Omental fat pad (tissue), 4 donors: ENCODE data around the gene PAFAH2. TPM values are rescaled to one million over a fixed set of nuclear protein-coding genes. Genes with fewer than 3 reads are reported as not detected.
A peak's percentile ranks its signal among the peaks of the same experiment; 100 is the strongest.

Experiments used
- ATAC-seq: fragments of 150-250 bp; one replicate; pipeline ENCODE4 v1.9.1; 2016; ENCODE audit warnings: mild to moderate bottlenecking, moderate library complexity; ENCODE audit not compliant: low FRiP score
- DNase-seq: peaks from one replicate; pipeline ENCODE4 v3.0.0-alpha.2; 2019; ENCODE audit warnings: low spot score
- CTCF ChIP-seq, 3 donors: fragments of 450-650 bp; IDR thresholded peaks; one replicate each; pipeline ENCODE4 v1.5.1; 2016 to 2017; ENCODE audit warnings: antibody characterized with exemption in 3 of 3, mild to moderate bottlenecking in 3 of 3, moderate library complexity in 2 of 3
- total RNA-seq, 4 donors: library from RNA; depleted of rRNA; stranded (reverse); fragments of >200 nt; gene quantifications; one replicate each; pipeline ENCODE4 v1.1.0, GENCODE V29; 2016

PAFAH2 gene
- total RNA-seq, 4 donors from 2014 or later: 5.3 to 9.8 (median 8.2) TPM

- no peak for TF ChIP-seq CTCF (IDR thresholded peaks at IDR 0.05)
- ATAC-seq (no peak), DNase-seq (no peak)
Measured at GRCh38 chr1:25999041-25999800, 1.4 kb upstream of the PAFAH2 start.

- no peak for TF ChIP-seq CTCF (IDR thresholded peaks at IDR 0.05)
- ATAC-seq: peak; percentile 13
- DNase-seq: no peak
Measured at GRCh38 chr1:25996966-25997827, 666 bp downstream of the PAFAH2 start.

GRCh38 chr1:25994402-25995150, 3.3 kb downstream of the PAFAH2 start:
- ATAC-seq (no peak), DNase-seq (no peak)
- TF ChIP-seq CTCF (IDR thresholded peaks at IDR 0.05): no peak

- no peak for TF ChIP-seq CTCF (IDR thresholded peaks at IDR 0.05)
- ATAC-seq (no peak), DNase-seq (no peak)
Measured at GRCh38 chr1:25993197-25993951, 4.5 kb downstream of the PAFAH2 start.

- ATAC-seq: no peak
- no peak for DNase-seq
- no peak for TF ChIP-seq CTCF (IDR thresholded peaks at IDR 0.05)
Measured at GRCh38 chr1:25992689-25993171, 5.1 kb downstream of the PAFAH2 start.
